Kidney capillary endothelial cell (primary cell): ENCODE measurements around the gene PKP2.

ENCODE experiments used
- DNase-seq: peaks from one replicate; pipeline ENCODE4 v3.0.0-alpha.2; 2018; ENCODE audit warnings: low spot score

Gene PKP2

GRCh38 chr12:32753605-32754004, 143.0 kb downstream of the PKP2 start:
- no peak for DNase-seq

GRCh38 chr12:32743264-32743663, 153.3 kb downstream of the PKP2 start:
- no peak for DNase-seq

- no peak for DNase-seq
These were observed 154.4 kb downstream of the PKP2 start for GRCh38 chr12:32742133-32742532.
